HepG2 (cell line): ENCODE measurements around the gene ZDHHC15. TPM values are rescaled to one million over a fixed set of nuclear protein-coding genes. Genes with fewer than 3 reads are reported as not detected.

Experiments used
- ATAC-seq: fragments of 200-7000 bp; cut with Tn5 transposase; 3 replicates; pipeline ENCODE4 v1.9.1; 2020; ENCODE audit warnings: mild to moderate bottlenecking, moderate library complexity
- BruUV-seq: library from RNA; stranded (reverse); fragments of 400-500 nt; replicated peaks from 2 replicates; lab custom pipeline; 2021; lab: Mats Ljungman, UMichigan
- CTCF ChIA-PET: fragments of 300-600 bp; formaldehyde crosslinking; extraction: SDS; loops from one replicate; lab custom pipeline; 2021; ENCODE audit warnings: low total read pairs, inconsistent platforms, low intra/inter-chr PET ratio; lab: Yijun Ruan, JAX
- POLR2A ChIA-PET: fragments of 350-600 bp; sonication (Branson Sonifier 250); formaldehyde crosslinking; loops from one replicate; lab custom pipeline; 2020; ENCODE audit warnings: antibody characterized with exemption, inconsistent platforms; lab: Yijun Ruan, JAX
- DNase-seq: peaks from one replicate; pipeline ENCODE4 v3.0.0-alpha.2; 2015; ENCODE audit warnings: low spot score
- FAIRE-seq: peaks from 3 replicates; lab custom pipeline; 2011; peaks lifted over from hg19 to GRCh38; lab: Jason Lieb, UNC
- H2AFZ ChIP-seq: one replicate; pipeline ENCODE4 v1.6.1; 2011; ENCODE audit warnings: low read length, inconsistent platforms
- H3K27ac ChIP-seq: fragments of 300-600 bp; 3 replicates; pipeline ENCODE4 v1.8.0; 2011; ENCODE audit warnings: mixed run types, mild to moderate bottlenecking, mixed read lengths, low read length, inconsistent platforms; ENCODE audit not compliant: insufficient read depth; ENCODE audit errors: extremely low read length
- H3K27me3 ChIP-seq, 2 experiments: fragments of 200-600 bp in 1 of 2; 2 replicates in 1 of 2; 3 replicates in 1 of 2; pipeline versions ENCODE4 v1.6.0 to v1.8.0; 2011; ENCODE audit warnings: low read length in 2 of 2, mild to moderate bottlenecking in 2 of 2, moderate library complexity in 2 of 2, inconsistent platforms in 1 of 2; ENCODE audit not compliant: insufficient read depth in 2 of 2, control insufficient read depth in 1 of 2
- H3K36me3 ChIP-seq, 2 experiments: fragments of 200-600 bp in 1 of 2; replicated peaks in 1 of 2; 2 replicates in 1 of 2; 3 replicates in 1 of 2; pipeline versions ENCODE4 v1.5.1 to v1.8.0; 2011; ENCODE audit warnings: low read length in 2 of 2, inconsistent platforms in 1 of 2; ENCODE audit not compliant: insufficient read depth in 2 of 2, control insufficient read depth in 1 of 2
- H3K4me1 ChIP-seq: 2 replicates; pipeline ENCODE4 v1.5.1; 2012; ENCODE audit warnings: low read length, inconsistent platforms; ENCODE audit not compliant: insufficient read depth
- H3K4me2 ChIP-seq: 2 replicates; pipeline ENCODE4 v1.6.0; 2011; ENCODE audit warnings: low read depth, low read length, inconsistent platforms
- H3K4me3 ChIP-seq, 3 experiments: fragments of 200-600 bp in 1 of 3; sonication (generic), shearing (Covaris generic) in 1 of 3; replicated peaks in 1 of 3; 2 replicates each; pipeline ENCODE4 v1.5.1; 2011 to 2016; ENCODE audit warnings: low read length in 3 of 3, inconsistent platforms in 2 of 3, low read depth in 2 of 3, mild to moderate bottlenecking in 2 of 3, control low read depth in 1 of 3, mixed read lengths in 1 of 3; ENCODE audit not compliant: insufficient read depth in 1 of 3
- H3K79me2 ChIP-seq: one replicate; pipeline ENCODE4 v1.6.1; 2011; ENCODE audit warnings: low read length, inconsistent platforms; ENCODE audit not compliant: insufficient read depth
- H3K9ac ChIP-seq: 2 replicates; pipeline ENCODE4 v1.6.0; 2011; ENCODE audit warnings: mild to moderate bottlenecking, low read depth, low read length, inconsistent platforms; ENCODE audit not compliant: insufficient read depth
- H3K9me3 ChIP-seq: 2 replicates; pipeline ENCODE4 v1.5.1; 2012; ENCODE audit warnings: mild to moderate bottlenecking, low read length
- H4K20me1 ChIP-seq: 2 replicates; pipeline ENCODE4 v1.6.0; 2011; ENCODE audit warnings: inconsistent platforms, mild to moderate bottlenecking, low read length, moderate library complexity; ENCODE audit not compliant: insufficient read depth
- CREBL2 ChIP-seq: sonication (generic); formaldehyde crosslinking; IDR thresholded peaks from 2 replicates; pipeline ENCODE4 v1.8.1; 2023; ENCODE audit warnings: missing genetic modification reagents, mild to moderate bottlenecking, borderline replicate concordance
- HOXA3 ChIP-seq: sonication (generic); formaldehyde crosslinking; IDR thresholded peaks from 2 replicates; pipeline ENCODE4 v1.5.0; 2020; ENCODE audit warnings: missing genetic modification reagents
- MIER2 ChIP-seq: IDR thresholded peaks from 2 replicates; pipeline ENCODE4 v1.6.1; 2016; ENCODE audit warnings: missing biosample characterization, missing genetic modification reagents
- MTF1 ChIP-seq: sonication (generic); formaldehyde crosslinking; IDR thresholded peaks from 2 replicates; pipeline ENCODE4 v1.5.0; 2020; ENCODE audit warnings: missing genetic modification reagents
- NFE2 ChIP-seq: sonication (generic); formaldehyde crosslinking; IDR thresholded peaks from 2 replicates; pipeline ENCODE4 v1.4.0; 2020; ENCODE audit warnings: missing genetic modification reagents
- PRDM10 ChIP-seq: sonication (generic); formaldehyde crosslinking; IDR thresholded peaks from 2 replicates; pipeline ENCODE4 v1.4.0; 2020; ENCODE audit warnings: low read depth, missing genetic modification reagents
- RBFOX2 ChIP-seq: fragments of 200-400 bp; formaldehyde crosslinking; IDR thresholded peaks from 2 replicates; pipeline ENCODE4 v1.6.1; 2017; ENCODE audit warnings: low read depth, mild to moderate bottlenecking, low read length
- RNF2 ChIP-seq: fragments of 450-650 bp; conservative IDR thresholded peaks from 2 replicates; pipeline ENCODE4 v1.6.1; 2016; ENCODE audit warnings: low read depth
- SIN3A ChIP-seq: IDR thresholded peaks from 2 replicates; pipeline ENCODE4 v1.6.1; 2011; ENCODE audit warnings: low read depth, mild to moderate bottlenecking, control low read depth, low read length, borderline replicate concordance
- SMC3 ChIP-seq: IDR thresholded peaks from 2 replicates; pipeline ENCODE4 v1.6.1; 2011; ENCODE audit warnings: low read length, improper control_type of control experiment
- SNAI1 ChIP-seq: sonication (generic); formaldehyde crosslinking; IDR thresholded peaks from 2 replicates; pipeline ENCODE4 v1.5.0; 2020; ENCODE audit warnings: mild to moderate bottlenecking, missing genetic modification reagents, borderline replicate concordance
- TRIM22 ChIP-seq: fragments of 450-650 bp; IDR thresholded peaks from 2 replicates; pipeline ENCODE4 v1.6.1; 2017
- ZBTB7A ChIP-seq: sonication (generic); formaldehyde crosslinking; IDR thresholded peaks from 2 replicates; pipeline ENCODE4 v1.8.0; 2022; ENCODE audit warnings: mild to moderate bottlenecking, missing genetic modification reagents
- ZEB1 ChIP-seq: IDR thresholded peaks from 2 replicates; pipeline ENCODE4 v1.6.1; 2012; ENCODE audit warnings: mild to moderate bottlenecking, low read depth, inconsistent platforms; ENCODE audit not compliant: insufficient replicate concordance
- ZFP36 ChIP-seq: fragments of 150-350 bp; IDR thresholded peaks from 2 replicates; pipeline ENCODE4 v1.6.1; 2018; ENCODE audit warnings: borderline replicate concordance, low read length, low read depth; ENCODE audit not compliant: partially characterized antibody
- ZNF207 ChIP-seq: fragments of 450-650 bp; IDR thresholded peaks from 2 replicates; pipeline ENCODE4 v1.6.1; 2016; ENCODE audit warnings: antibody characterized with exemption, borderline replicate concordance
- ZNF570 ChIP-seq: sonication (generic); formaldehyde crosslinking; IDR thresholded peaks from 2 replicates; pipeline ENCODE4 v1.4.0; 2020; ENCODE audit warnings: mild to moderate bottlenecking, missing genetic modification reagents, borderline replicate concordance
- ZNF768 ChIP-seq: sonication (generic); formaldehyde crosslinking; IDR thresholded peaks from 2 replicates; pipeline ENCODE4 v1.4.0; 2020; ENCODE audit warnings: missing genetic modification reagents
- ZSCAN20 ChIP-seq: sonication (generic); formaldehyde crosslinking; IDR thresholded peaks from 2 replicates; pipeline ENCODE4 v1.4.0; 2020; ENCODE audit warnings: missing genetic modification reagents, mild to moderate bottlenecking, borderline replicate concordance
- in situ Hi-C: cut with HindIII; loops from 2 replicates; pipeline ENCODE4 v1.10.0; 2017; ENCODE audit warnings: low pct_unique_long_range_greater_than_20kb; ENCODE audit not compliant: extremely low pct_ligation_motif_present
- intact Hi-C: fragments of 100-400 bp; cut with micrococcal nuclease; formaldehyde crosslinking; loops from one replicate; pipeline ENCODE4 v1.10.0; 2022; ENCODE audit not compliant: unreplicated experiment
- polyA plus RNA-seq, 8 experiments: library from polyadenylated mRNA; depleted of rRNA in 3 of 8; stranded (reverse) in 7 of 8; unstranded in 1 of 8; fragments of >200 nt; fragmentation: Illumina TruSeq in 4 of 8; extraction: Trizol in 4 of 8; gene quantifications; 2 replicates each; pipeline versions ENCODE4 v1.2.1 to v1.2.3, GENCODE V29; 2011 to 2016; ENCODE audit warnings: low read depth in 4 of 8, missing spikeins in 1 of 8, mixed read lengths in 1 of 8; ENCODE audit not compliant: insufficient read depth in 1 of 8
- total RNA-seq, 5 experiments: library from RNA; depleted of rRNA; stranded (reverse); fragments of >200 nt; fragmentation: Illumina TruSeq; extraction: Trizol; gene quantifications; 2 replicates each; pipeline ENCODE4 v1.2.3, GENCODE V29; 2016; ENCODE audit warnings: low read depth in 1 of 5

The ZDHHC15 gene
- total and polyA plus RNA-seq, 2 of the 13 experiments (the other 11 are each of a cell fraction or from before 2014, with no cell fraction given): 0.20 TPM; not detected in 1

GRCh38 chrX:75361788-75362187 is 161.0 kb downstream of the ZDHHC15 start:
- in situ Hi-C loops (no loop called here), intact Hi-C loops (no loop called here)
- Histone ChIP-seq H3K9ac (no peak overlapping the region), H3K36me3 (no peaks in the 10 kb centered on the region), H3K27ac (no peak overlapping the region), H3K4me2 (no peak overlapping the region), H4K20me1 (no peaks in the 10 kb centered on the region), H3K27me3 (no peaks in the 10 kb centered on the region), H3K4me1 (no peaks in the 10 kb centered on the region), H3K9me3 (no peaks in the 10 kb centered on the region), H2AFZ (no peak overlapping the region), H3K79me2 (no peaks in the 10 kb centered on the region), H3K4me3 (no peak overlapping the region)
- no peak for ATAC-seq
- CTCF ChIA-PET: no interaction called here
- FAIRE-seq: no peak
- no peak for TF ChIP-seq ZFP36
- no peak for TF ChIP-seq MIER2 (CRISPR knock-in tag)
- no peak for TF ChIP-seq ZNF207
- no peak for TF ChIP-seq ZSCAN20 (CRISPR knock-in tag)
- TF ChIP-seq ZNF570 (CRISPR knock-in tag): no peak
- no peak for TF ChIP-seq MTF1 (CRISPR knock-in tag)
- TF ChIP-seq HOXA3: no peak
- no peak for TF ChIP-seq NFE2 (CRISPR knock-in tag)
- TF ChIP-seq ZBTB7A: no peak
- TF ChIP-seq SNAI1: no peak
- no peak for TF ChIP-seq CREBL2 (CRISPR knock-in tag)
- no peak for TF ChIP-seq SMC3
- TF ChIP-seq ZEB1: no peak
- no peak for TF ChIP-seq SIN3A
- no peak for TF ChIP-seq TRIM22
- TF ChIP-seq RBFOX2: no peak
- TF ChIP-seq RNF2: no peak
- no peak for TF ChIP-seq ZNF768 (CRISPR knock-in tag)
- TF ChIP-seq PRDM10 (CRISPR knock-in tag): no peak
- BruUV-seq: no TSS peak
- POLR2A ChIA-PET: no interaction called here
- DNase-seq: no peak
